Measurements from ENCODE around the gene CAMK2G. TPM values are rescaled to one million over a fixed set of nuclear protein-coding genes. Genes with fewer than 3 reads are reported as not detected.

CAMK2G gene
- total RNA-seq, 1 experiment from 2014 or later: 58.9 TPM

GRCh38 chr10:73908853-73909539 is 34.6 kb upstream of the CAMK2G start:
- Mint-ChIP-seq H3K4me3 (ENCODE audit: low read depth, unreplicated experiment) (peak overlapping the region; percentile 100), H3K4me1 (ENCODE audit: low read depth, unreplicated experiment) (peaks cover 78% of the 10 kb centered on the region), H3K27ac (ENCODE audit: unreplicated experiment) (peak overlapping the region; percentile 84), H3K27me3 (ENCODE audit: unreplicated experiment) (no peaks in the 10 kb centered on the region), H3K36me3 (ENCODE audit: insufficient read depth, unreplicated experiment) (peaks cover 73% of the 10 kb centered on the region), H3K9me3 (ENCODE audit: low read depth, unreplicated experiment) (no peaks in the 10 kb centered on the region)
- no TSS peak for BruUV-seq (replicated peaks)
- DNase-seq: peak; percentile 82
- CTCF ChIA-PET: interaction anchor here (0.8 to 3.6 kb wide), 5 partner anchors 10 to 147 kb away, joined by 3 to 51 read pairs (median 3); no protein-coding TSS in a partner anchor
- TF ChIP-seq CTCF (IDR thresholded peaks at IDR 0.05; ENCODE audit: unreplicated experiment): no peak
- intact Hi-C loops (cut with micrococcal nuclease; ENCODE audit: unreplicated experiment): no loop called here

- Mint-ChIP-seq H3K4me1 (ENCODE audit: low read depth, unreplicated experiment) (peaks cover 68% of the 10 kb centered on the region), H3K9me3 (ENCODE audit: low read depth, unreplicated experiment) (no peaks in the 10 kb centered on the region), H3K27ac (ENCODE audit: unreplicated experiment) (peak overlapping the region; percentile 84), H3K4me3 (ENCODE audit: low read depth, unreplicated experiment) (no peak overlapping the region), H3K36me3 (ENCODE audit: insufficient read depth, unreplicated experiment) (peaks cover 63% of the 10 kb centered on the region), H3K27me3 (ENCODE audit: unreplicated experiment) (no peaks in the 10 kb centered on the region)
- BruUV-seq (replicated peaks): no TSS peak
- intact Hi-C loops (cut with micrococcal nuclease; ENCODE audit: unreplicated experiment): no loop called here
- TF ChIP-seq CTCF (IDR thresholded peaks at IDR 0.05; ENCODE audit: unreplicated experiment): no peak
- no peak for DNase-seq
- CTCF ChIA-PET: interaction anchor here (0.9 to 3.0 kb wide), 3 partner anchors 9 to 26 kb away, joined by 3 to 47 read pairs (median 4); no protein-coding TSS in a partner anchor
These were observed 33.6 kb upstream of the CAMK2G start for GRCh38 chr10:73907841-73908517.

- Mint-ChIP-seq H3K27me3 (ENCODE audit: unreplicated experiment) (no peaks in the 10 kb centered on the region), H3K27ac (ENCODE audit: unreplicated experiment) (peak overlapping the region; percentile 84)
- no TSS peak for BruUV-seq (replicated peaks)
These were observed 32.4 kb upstream of the CAMK2G start for GRCh38 chr10:73906524-73907447.

More at GRCh38 chr10:73906524-73907447, 32.4 kb upstream of the CAMK2G start:
- TF ChIP-seq CTCF (IDR thresholded peaks at IDR 0.05; ENCODE audit: unreplicated experiment): no peak
- Mint-ChIP-seq H3K9me3 (ENCODE audit: low read depth, unreplicated experiment) (no peaks in the 10 kb centered on the region), H3K4me3 (ENCODE audit: low read depth, unreplicated experiment) (peak overlapping the region; percentile 38), H3K36me3 (ENCODE audit: insufficient read depth, unreplicated experiment) (peaks cover 51% of the 10 kb centered on the region), H3K4me1 (ENCODE audit: low read depth, unreplicated experiment) (peaks cover 74% of the 10 kb centered on the region)
- DNase-seq: peak; percentile 93
- CTCF ChIA-PET: interaction anchor here (0.5 to 3.0 kb wide), 11 partner anchors 11 to 101 kb away, joined by 3 to 47 read pairs (median 3); no protein-coding TSS in a partner anchor
- intact Hi-C loops (cut with micrococcal nuclease; ENCODE audit: unreplicated experiment): loop anchor here (1.0 kb wide), 1 partner anchor 17 kb away; no protein-coding TSS in a partner anchor
